COLO668 (cell line): Measurements from ENCODE around the gene CCNF.

Experiments
- DNase-seq: peaks from one replicate; lab custom pipeline; 2025; ENCODE audit not compliant: unreplicated experiment; lab: John Stamatoyannopoulos, UW

The CCNF gene

DNA sequence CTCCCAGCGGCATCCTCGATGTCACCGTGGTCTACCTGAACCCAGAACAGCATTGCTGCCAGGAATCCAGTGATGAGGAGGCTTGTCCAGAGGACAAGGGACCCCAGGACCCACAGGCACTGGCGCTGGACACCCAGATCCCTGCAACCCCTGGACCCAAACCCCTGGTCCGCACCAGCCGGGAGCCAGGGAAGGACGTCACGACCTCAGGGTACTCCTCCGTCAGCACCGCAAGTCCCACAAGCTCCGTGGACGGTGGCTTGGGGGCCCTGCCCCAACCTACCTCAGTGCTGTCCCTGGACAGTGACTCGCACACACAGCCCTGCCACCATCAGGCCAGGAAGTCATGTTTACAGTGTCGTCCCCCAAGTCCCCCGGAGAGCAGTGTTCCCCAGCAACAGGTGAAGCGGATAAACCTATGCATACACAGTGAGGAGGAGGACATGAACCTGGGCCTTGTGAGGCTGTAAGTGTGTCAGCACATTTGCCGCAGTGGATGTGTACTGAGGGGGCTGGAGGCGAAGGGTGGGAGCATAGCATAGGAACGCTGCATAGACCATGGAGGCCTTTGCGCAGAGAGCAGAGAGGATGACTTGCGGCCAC, 27.4 kb downstream of the CCNF start:
- DNase-seq: no peak

DNA sequence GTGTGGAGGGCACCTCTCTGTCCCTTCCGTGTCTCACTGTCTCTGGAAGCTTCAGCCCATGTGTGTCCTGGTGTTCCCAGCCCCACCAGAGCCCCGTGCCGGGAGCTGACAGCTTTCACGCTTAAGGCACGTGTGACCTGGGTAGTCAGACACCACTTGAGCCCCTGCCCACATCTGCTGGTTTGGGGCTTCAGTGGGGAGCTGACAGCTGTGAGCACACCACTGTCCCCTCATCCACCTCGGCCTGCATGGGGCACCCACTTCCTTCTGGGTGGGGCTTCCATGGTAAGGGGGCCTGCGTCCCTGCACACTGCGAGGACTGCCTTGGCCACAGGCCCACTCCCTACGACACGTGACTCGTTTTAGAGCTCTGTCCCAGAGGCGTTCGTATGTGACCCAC, 28.0 kb downstream of the CCNF start:
- no peak for DNase-seq

DNA sequence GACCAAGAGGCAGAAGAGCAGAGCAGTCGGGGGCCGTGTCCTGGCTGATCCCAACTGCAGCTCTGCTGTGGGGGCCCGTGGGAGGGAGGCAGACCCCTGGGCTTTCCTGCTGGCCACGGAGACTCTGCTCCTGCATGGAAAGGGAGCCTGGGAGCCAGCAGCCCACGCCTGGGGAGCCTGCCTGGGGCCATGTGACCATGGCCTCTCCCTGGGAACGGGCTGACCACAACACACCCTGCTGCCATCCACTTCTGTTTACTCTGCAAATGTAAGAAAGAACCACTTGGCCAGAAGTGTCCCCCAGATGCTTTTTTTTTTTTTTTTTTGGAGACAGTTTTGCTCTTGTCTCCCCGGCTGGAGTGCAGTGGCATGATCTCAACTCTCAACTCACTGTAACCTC, 28.7 kb downstream of the CCNF start:
- no peak for DNase-seq

DNA sequence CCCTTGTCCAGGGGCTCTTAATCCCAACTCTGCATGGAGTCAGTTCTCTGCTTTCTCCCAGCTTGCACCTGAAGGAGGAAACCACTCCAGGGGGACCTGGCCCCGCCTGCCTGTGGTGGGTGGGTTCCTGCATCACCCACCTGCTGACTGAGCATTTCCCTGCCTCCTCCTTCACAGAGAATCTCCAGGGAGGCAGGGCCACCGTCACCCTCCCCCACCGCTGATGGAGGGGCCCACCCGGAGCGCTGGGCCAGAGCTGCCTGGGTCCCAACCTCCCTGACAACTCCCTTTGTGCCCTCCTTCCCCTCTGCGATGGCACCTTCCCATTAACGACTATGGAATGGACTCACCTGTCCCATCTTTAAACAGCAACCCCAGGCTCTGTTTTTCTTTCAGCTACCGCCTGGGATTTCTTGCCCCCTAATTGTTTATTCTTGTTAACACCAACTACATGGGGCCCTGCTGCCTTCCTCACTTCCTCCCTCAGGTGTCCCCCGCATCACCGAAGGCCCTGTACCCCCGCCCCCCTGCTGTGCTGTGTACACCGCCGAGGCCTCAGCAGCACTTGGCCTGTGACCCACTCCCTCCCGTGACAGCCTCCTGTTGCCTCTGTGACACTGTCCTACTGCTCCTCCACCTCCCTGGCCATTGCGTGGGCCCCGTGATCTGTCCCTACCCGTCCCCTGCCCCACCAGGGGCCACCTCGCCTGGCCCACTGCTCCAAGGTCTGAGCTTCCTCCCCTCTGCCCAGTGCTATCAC, 29.8 kb downstream of the CCNF start:
- no peak for DNase-seq

DNA sequence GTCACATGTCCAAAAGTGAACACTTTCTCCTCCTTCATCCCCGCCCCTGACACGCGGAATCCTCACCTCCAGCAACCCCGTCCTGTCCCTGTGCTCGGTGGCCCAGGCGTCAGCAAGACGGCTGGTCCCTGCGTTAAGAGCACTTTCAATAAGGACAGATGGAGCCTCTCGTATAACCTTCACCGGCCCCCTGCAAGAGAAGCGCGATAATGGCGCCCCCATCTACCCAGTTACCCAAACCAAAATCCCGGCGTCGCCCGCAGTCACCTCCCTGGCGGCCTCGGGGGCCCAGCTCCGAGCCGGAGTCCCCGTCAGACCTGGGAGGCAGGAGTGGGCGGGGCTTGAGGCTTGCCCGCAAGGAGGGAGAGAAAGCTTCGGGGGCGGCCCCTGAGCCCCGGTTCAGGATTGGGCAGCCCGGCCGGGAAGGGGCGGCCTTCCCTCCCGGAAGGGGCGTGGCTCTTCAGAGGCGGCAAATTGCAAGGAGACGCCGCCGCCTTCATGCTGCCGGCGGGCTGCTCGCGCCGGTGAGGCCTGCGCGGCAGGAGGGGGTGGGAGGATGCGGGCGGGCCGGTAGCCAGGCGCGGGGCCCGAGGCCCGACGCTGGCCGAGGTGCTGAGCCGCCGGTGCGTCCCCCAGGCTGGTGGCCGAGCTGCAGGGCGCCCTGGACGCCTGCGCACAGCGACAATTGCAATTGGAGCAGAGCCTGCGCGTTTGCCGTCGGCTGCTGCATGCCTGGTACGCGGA, 30.6 kb downstream of the CCNF start, which contains the start of gene TEDC2:
TEDC2 (plus strand) TSS at position 463 of the 744 bp plus-strand sequence; CDS start at position 499, 36 bp downstream.
- DNase-seq: peak; percentile 98

DNA sequence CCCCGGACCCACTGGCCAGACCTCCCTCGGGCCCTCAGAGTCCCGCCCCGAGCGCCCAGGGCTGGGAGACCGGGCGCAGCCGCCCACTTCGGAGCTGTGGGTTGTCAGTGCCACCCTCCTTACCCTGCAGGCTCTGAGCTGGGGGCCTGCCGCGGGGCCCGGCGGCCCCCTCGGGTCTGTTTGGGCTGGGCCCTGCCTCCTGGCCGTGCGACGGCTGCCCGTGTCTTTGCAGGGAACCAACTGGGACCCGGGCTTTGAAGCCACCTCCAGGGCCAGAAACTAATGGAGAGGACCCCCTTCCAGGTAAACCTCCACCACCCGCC, 31.1 kb downstream of the CCNF start:
- no peak for DNase-seq

DNA sequence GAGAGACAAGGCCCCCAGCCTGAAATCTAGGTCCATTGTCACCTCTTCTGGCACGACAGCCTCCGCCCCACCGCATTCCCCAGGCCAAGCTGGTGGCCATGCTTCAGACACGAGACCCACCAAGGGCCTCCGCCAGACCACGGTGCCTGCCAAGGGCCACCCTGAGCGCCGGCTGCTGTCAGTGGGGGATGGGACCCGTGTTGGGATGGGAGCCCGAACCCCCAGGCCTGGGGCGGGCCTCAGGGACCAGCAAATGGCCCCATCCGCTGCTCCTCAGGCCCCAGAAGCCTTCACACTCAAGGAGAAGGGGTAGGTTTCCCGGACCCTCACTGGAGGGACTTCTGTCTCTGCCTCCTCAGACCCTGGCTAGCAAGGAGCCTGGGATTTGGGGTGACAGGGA, 31.7 kb downstream of the CCNF start:
- no peak for DNase-seq

DNA sequence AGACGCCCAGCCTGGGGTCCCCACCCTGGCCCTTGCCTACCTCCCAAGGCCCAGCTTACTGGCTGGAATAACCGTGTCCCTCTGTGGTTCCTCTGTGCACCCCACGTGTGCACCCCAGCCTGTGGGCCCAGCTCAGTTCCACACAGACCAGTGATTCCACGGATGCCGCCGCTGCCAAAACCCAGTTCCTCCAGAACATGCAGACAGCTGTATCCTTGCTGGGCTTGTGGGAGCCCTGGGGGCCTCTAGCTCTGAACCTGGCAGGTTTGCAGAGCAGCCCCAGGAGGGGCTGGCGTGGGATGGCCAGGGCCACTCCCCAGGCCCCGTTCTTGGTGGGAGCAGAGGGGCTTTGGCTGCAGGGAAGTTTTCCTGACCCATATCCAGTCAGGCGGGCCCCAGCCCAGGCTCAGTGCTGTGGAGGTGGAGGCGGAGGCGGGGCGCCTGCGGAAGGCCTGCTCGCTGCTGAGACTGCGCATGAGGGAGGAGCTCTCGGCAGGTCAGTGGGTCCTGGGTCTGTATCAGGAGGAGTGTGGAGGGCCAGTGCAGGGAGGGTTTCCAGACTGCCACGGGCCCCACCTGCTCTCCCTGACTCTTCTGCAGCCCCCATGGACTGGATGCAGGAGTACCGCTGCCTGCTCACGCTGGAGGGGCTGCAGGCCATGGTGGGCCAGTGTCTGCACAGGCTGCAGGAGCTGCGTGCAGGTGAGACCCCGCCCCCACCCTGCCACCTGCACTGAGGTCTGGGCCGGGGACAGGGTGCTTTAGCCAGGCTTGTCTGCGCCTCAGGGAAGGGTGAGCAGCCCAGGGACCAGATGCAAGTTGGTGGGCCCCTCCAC, 33.0 kb downstream of the CCNF start:
- DNase-seq: no peak

DNA sequence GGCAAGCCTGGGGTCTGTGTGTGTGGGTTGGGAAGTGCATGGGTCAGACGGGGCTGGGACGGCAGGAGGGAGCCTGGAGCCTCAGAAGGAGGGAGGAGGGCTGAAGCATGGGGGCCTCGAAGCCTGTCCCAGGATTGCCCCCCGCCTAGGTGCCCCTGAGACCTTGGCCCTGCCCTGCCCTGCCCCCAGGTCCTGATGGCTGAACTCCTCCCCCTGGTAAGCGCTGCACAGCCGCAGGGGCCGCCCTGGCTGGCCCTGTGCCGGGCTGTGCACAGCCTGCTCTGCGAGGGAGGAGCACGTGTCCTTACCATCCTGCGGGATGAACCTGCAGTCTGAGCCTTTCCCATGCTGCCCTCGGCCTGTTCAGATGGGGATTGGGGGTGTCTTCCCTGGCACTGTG, 35.1 kb downstream of the CCNF start:
- no peak for DNase-seq

DNA sequence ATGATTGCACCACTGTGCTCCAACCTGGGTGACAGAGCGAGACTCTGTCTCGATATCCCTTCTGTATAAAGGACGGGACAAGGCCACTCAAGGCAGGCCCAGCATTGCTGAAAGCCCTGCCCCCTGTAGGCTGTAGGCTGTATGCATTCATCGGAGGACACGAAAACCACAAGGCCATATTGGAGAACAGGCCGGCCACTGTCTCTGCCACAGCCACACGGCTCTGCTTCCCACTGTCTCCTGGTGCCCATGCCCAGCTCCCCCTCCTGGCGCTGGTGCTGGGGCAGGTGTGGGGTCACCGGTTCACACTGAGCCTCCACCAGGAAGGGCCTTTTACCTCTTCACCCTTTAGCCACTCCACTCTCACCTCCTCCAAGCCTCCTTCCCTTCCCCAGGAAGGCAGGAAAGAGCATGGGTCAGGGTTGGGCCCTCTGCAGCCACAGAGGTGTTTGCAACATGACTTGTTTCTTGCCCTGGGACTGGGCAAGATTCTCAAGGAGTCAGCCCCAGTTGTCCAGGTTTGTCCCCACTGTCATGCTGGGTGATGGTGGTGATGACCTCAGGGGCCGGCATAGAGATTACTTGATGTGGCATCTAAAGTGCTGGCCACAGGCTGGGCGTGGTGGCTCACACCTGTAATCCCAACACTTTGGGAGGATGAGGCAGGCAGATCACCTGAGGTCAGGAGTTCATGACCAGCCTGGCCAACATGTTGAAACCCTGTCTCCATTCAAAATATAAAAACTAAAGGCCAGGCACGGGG, 36.6 kb downstream of the CCNF start:
- DNase-seq: no peak

DNA sequence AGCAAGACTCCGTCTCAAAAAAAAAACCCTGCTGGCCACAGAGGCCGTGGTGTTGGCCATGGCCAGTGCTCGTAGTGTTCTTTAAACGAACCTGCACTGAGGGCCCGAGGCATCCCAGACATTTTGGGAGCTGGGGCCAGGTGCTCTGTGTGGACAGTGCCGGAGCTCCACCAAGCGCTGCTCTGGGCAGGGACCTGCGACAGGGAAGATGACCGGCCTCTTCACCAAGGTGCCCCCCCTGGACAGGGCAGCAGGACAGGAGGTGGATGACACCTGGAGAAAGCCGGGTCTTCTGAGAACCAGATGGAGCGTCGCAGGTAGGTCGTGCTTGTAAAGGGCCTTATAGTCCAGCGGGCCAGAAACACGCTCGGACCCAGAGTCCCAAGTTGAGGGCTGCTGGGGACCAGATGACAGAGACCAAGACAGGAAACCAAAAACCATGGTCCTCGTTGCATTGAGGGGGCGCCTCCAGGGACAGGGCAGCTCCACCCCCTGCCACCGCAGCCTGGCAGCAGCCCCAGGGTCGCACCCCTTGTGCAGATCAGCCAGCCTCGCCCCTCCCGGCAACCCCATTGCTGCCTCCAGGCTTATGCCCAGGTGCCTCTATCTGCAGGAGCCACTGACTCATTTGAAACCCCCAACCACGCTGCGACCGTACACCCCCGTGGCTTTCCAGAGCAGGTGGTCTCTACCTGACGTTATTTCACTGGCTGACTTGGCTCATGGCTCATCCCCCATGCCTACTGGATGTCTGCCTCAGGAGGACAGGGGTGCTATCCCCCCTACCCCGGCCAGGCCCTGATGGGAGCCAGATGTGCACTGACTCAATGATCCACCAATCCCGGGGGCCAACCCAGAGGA, 37.6 kb downstream of the CCNF start:
- no peak for DNase-seq

DNA sequence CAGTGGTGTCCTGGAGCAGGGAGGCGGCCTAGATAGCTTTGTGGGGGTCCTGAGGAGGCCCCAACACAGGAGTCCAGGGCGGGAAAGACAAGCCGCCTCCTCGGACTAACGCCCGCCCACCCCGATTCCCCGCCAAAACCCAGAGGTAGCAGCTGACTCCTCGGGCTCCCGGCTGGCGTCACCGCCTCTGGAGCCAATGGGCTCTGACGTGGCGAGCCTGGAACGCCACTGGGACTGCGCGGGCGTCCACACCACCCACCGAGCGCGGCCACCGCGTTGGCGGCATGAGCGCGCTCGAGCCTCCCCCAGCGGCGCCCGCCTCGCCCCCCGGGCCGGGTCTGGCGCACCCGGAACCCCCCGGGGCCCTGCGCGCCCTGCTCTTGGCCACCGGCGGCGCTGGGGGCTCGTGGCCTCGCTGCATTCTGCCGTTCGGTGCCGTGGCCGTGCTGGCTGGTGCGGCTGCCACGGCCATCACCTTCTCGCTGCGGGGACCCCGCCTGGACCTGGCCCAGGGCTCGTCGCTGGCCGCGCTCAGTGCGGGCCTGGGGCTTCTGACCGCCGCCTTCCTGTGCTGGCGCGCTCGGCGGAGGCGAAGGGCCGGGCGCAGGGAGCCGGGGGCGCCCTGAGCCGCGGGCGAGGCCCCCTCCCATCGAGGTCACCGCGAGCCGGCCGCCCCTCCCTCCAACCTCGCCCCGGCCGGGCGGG, 38.4 kb downstream of the CCNF start:
- peak; percentile 91 for DNase-seq

DNA sequence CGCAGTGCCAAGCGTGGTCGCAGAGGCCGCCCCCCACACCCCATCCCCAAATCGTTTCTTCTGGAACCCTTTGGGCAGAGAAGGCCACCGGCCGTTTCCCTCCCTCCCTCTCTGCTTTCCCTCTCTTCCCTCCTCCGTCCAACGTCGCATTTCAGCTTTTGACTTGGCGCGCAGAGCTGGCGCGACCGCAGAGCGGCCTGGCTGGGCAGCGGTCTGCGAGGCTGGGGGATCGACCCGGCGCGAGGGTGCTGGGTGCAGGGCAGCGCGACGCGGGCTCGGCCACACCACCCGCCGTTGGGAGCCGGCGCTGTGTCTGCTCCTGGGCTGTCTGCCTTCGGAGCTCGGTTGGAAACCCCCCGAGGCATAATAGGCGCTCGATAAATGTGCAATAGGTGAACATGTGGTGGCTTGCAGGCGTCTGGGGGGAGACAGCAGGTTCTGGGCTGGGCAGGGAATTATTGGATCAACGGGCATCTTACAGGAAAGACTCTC, 39.0 kb downstream of the CCNF start:
- peak; percentile 76 for DNase-seq

DNA sequence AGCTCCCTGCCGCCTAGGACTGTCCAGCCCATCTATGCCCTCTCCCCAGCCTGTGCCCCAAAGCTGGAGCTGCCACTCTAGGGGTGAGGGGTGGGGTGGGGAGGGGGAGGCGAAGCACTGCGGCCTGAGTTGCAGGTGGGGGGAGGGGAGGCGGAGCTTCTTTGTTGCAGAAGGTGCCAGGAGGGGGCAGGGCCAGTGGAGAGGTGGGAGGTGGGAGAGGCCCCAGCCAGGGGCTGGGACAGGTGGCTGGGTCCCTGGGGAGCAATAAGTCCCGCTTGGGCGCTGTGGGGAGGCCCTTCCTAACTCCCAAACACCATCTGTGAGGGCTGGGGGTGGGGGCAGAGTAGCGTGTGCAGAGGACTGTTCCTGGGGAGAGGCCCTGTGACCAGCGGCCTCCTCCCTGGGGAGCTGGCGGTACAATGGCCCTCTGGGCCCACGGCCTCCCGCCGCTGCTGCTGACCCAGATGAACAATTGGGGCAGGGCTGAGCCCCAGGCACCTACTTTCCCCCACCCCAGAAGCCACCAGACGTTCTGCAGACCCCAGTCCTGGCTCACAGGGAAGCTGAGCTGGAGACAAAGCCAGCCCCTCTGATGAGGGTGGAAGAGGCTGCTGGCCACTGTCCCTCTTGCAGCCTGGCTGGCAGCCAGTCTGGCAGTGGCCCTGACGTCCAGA, 39.6 kb downstream of the CCNF start:
- peak; percentile 93 for DNase-seq

DNA sequence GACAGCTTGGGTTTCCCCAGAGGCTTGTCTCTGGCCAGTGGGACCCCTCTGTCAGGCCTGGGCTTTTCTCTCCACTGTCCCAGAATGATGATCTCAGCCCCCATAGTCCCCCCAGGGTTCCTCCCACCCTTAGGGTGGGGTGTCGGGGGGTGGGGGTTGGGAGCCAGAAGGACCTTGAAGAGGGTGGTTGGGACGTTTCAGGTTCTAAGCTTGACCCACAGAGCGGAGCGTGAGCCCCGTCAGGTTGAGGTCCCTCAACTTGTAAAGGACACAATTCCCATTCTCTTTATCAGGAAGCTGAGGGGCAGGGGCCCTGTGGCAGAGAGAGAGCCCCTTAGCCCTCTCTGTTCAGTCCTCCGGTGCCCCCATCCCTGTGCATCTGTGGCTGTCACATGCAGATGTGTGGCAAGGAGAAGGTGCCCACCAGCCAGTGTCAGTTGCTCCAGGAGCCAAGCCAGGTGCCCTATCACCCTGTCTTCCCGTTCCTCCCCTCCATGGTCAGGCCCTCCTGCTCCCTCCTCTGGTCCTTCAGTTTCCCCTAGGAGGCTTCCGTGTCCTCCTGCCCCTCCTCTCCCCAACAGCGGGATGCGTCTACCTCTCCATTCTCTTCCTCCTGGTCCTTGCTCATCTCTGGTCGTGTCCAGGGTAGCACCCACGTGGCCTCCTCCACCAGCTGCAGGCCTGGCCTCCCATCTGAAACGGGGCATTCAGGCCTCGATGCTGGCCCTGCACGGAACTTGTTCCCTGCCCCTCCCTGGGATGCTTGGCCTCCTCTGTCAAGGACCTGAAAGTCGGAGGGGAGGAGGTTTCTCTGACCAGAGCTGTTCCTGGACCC, 40.4 kb downstream of the CCNF start:
- DNase-seq: peak; percentile 21

DNA sequence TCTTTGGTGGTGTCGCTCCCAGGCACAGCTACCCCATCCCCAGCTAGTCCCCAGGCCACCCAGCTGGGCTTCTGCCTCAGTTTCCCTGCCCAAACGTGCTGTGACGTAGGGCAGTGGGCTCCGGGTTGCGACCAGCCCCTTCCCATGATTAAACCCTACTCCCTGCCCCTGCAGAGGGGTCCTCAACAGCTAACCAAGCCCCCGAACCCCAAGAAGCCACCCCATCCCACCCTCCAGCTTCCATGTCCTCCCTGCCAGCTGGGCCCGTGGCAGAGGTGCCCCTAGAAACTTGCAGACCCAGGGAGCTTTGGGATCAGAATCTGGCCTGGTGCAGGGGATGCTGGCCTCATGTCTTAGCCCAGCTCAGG, 41.0 kb downstream of the CCNF start:
- DNase-seq: no peak

DNA sequence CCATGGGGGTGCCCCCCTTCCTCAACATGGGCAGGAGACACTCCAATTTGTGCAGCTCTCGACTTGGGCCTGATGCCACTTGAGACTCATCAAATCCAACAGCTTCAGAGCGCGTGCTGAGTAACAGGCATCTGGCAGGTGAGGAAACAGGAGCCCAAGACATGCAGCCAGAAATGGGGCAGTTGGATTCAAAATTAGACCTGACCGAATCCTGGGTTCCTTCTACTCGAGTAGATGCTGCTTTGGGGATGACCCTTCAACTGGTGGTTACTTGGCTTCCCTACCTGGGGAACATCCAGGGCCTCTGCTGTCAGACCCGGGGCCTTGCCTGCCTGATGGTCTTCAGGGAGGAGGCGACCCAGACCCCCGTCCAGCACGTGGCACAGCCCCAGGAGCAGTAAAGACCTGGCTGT, 41.4 kb downstream of the CCNF start:
- DNase-seq: peak; percentile 16
